Motor neuron (in vitro differentiated cells): ENCODE measurements around the gene HERC2. TPM values are rescaled to one million over a fixed set of nuclear protein-coding genes. Genes with fewer than 3 reads are reported as not detected.
"Not testable (repeated sequence)": the region's sequence is repeated elsewhere in the genome, so short reads cannot be mapped to it uniquely, and the experiment has no call there.

Experiments
- ATAC-seq, 8 experiments: fragments of 200-7000 bp; cut with Tn5 transposase; replicated peaks in 6 of 8; 2 replicates each; pipeline ENCODE4 v1.8.0; 2021; ENCODE audit warnings: mild to moderate bottlenecking in 8 of 8, moderate library complexity in 8 of 8
- H3K27ac ChIP-seq, 2 donors: fragments of 250-450 bp; sonication (Bioruptor Pico); 2 replicates each; pipeline ENCODE4 v1.9.0; 2021; ENCODE audit warnings: antibody characterized with exemption in 2 of 2, mild to moderate bottlenecking in 2 of 2, moderate library complexity in 1 of 2
- H3K4me1 ChIP-seq, 2 donors: fragments of 250-450 bp; sonication (Bioruptor Pico); replicated peaks in 1 of 2; 2 replicates each; pipeline ENCODE4 v1.6.1; 2021; ENCODE audit warnings: antibody characterized with exemption in 2 of 2, mild to moderate bottlenecking in 2 of 2, moderate library complexity in 1 of 2
- H3K4me3 ChIP-seq, 5 donors: fragments of 250-450 bp; sonication (Bioruptor Pico); 2 replicates each; pipeline ENCODE4 v1.9.0; 2021; ENCODE audit warnings: antibody characterized with exemption in 5 of 5, mild to moderate bottlenecking in 5 of 5, moderate library complexity in 4 of 5
- WGBS, 10 experiments: fragments of 450-650 bp; shearing (Covaris generic); methylation state at CpG; one replicate each; pipeline ENCODE4 v1.0.0; 2022; 5-methylcytosine and 5-hydroxymethylcytosine counted together
- in situ Hi-C, 9 experiments: fragments of 400-800 bp; cut with MboI; loops; one replicate each; pipeline ENCODE4 v1.15.0; 2021; ENCODE audit warnings: low sequenced_read_pairs in 9 of 9, low pct_unique_long_range_greater_than_20kb in 2 of 9; ENCODE audit not compliant: unreplicated experiment in 9 of 9
- total RNA-seq, 8 experiments: library from RNA; unstranded; fragments of 300-600 nt; gene quantifications; 2 replicates each; pipeline versions ENCODE4 v1.2.3 to v1.2.4, GENCODE V29; 2022

The HERC2 gene
- total RNA-seq, 8 experiments from 2014 or later = 22.6 to 88.4 (median 35.0) TPM

DNA sequence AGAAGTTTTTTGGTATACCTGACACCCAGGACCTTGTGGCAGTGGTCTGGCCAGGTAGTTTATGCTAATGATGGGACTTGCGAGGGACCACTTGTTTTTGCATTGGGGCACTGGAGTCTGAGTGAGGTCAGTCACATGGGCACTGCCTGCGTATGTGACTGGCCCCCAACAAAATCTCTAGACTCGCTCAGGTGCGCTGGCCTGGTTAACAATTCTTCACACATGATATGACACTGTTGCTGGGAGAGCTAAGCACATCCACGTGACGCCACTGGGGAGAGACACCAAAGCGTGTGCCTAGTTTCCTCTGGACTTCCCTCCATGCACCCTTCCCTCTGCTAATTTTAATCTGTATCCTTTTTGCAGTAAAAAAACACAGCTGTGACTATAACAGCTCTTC, 90.6 kb downstream of the HERC2 start:
- in situ Hi-C loops, H3K4me1 ChIP-seq, H3K27ac ChIP-seq, H3K4me3 ChIP-seq, ATAC-seq: not testable (repeated sequence)
- WGBS, 10 experiments = no CpG with 5 or more reads among the region's 7 CpGs

DNA sequence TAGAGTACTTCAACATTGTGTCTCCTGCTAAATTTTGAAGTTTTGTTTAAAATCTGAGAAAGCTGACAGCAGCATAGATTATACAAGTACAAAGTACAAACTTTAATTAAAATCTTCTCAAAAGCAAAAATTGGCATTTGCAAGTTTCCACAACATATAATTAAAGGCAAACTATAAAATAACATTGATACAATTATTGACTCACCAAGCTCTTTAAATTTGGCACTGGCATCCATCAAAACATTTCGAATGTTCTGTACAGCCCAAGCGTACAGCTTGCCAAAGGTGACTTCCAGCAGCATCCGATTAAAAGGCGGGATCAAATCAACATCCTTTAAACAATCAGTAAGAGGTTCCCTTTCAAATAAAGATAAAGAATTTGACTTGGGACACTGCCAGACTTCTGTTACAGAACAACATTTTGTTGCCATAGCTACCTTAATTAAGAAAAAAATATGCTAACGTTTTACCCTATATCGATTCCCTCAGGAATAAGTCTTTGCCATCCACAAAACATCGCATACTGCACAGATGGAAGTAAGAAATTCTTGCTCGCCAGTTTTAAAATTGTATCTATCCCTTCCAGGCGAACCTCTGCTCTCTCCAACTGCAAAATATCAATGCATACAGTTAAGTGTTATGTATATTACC, 92.9 kb downstream of the HERC2 start:
- in situ Hi-C loops, H3K4me1 ChIP-seq, ATAC-seq, H3K4me3 ChIP-seq, H3K27ac ChIP-seq: not testable (repeated sequence)
- WGBS, 10 experiments = 65 to 100% (median 94%) methylated on average over 1 to 9 of the region's 9 CpGs; no CpG with 5 or more reads in 2 of the 10 experiments

DNA sequence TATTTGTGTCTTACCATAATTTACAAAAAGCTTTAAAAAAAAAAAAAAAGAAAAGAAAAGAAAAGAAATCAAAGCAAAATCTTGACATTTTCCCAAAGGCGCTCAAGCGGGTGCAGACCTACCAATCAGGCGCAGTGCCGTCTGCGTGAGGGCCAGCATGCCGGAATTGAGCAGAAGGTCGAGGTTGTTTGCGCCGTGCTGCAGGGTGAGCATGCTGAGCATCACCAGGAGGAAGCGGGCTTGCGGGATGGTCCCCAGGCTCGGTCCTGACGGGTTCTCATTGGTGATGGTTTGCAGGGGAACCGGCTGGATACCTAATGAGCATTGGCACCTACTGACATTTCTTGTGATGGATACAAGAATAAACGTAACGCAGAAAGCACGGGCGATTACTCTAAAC, 93.9 kb downstream of the HERC2 start:
- ATAC-seq = no peak
- in situ Hi-C loops = no loop called here
- 93 to 100% (median 99%) methylated on average over 1 to 11 of the region's 18 CpGs for WGBS, 10 experiments
- H3K4me1 ChIP-seq = no peaks in the 10 kb centered on the region
- no peak overlapping the region for H3K4me3 ChIP-seq
- no peak overlapping the region for H3K27ac ChIP-seq

DNA sequence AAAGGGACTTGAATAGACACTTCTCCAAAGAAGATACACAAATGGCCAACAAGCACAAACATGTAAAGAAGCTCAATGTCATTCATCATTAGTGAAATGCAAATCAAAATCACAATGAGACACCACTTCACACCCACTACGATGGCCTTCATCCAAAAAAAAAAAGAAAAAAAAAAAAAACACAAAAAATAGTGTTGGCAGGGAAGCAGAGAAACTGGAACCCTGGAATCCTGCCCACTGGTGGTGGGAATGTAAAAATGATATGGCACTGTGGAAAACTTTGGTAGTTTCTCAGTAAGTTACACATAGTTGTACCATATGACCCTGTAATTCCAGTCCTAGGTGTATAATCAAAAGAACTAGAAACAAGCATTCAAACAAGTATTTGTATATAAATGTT, 94.7 kb downstream of the HERC2 start:
- H3K27ac ChIP-seq, H3K4me1 ChIP-seq, H3K4me3 ChIP-seq, in situ Hi-C loops, ATAC-seq: not testable (repeated sequence)
- 45 to 80% (median 59%) methylated on average over 1 of the region's 1 CpG; no CpG with 5 or more reads in 4 of the 10 experiments for WGBS, 10 experiments

DNA sequence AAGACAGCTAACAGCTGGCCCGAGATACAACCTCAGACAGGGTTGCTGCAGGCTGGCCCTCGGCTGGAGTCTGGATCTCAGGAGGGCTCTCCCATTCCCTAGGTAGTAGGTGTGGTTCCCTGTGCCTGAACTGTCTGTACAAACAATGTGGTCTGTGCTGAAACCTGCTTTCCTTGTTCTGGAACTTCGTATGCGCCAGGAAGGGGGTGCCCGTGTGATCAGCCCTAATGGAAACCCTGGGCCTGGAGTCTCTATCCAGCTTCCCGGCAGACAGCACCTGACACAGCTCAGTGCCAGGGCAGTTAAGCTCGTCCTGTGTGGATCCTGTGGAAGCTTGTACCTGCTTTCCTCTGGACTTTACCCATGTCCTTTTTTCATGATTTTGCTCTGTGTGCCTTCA, 99.4 kb downstream of the HERC2 start:
- H3K4me3 ChIP-seq, ATAC-seq, in situ Hi-C loops, H3K4me1 ChIP-seq, H3K27ac ChIP-seq: not testable (repeated sequence)
- 80 to 100% (median 96%) methylated on average over 1 to 4 of the region's 7 CpGs; no CpG with 5 or more reads in 6 of the 10 experiments for WGBS, 10 experiments

DNA sequence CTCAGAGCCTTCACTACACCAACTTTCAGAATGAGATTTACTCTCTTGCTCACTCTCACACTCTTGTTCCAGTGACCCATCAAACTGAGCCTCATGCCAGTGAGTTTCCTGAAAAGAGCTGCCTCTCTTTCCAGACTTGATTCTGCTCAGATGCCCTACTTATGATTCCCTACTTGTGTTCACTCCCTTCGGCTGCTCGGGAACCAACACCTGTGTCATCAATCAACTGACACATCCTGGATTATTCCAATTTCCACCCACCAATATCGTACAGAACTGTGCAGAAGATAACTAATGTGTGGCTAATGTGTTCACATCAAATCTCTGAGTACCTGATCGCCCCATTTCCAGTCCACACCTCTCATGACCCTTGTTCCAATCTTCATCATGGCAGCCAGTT, 100.3 kb downstream of the HERC2 start:
- in situ Hi-C loops, H3K27ac ChIP-seq, H3K4me3 ChIP-seq, ATAC-seq, H3K4me1 ChIP-seq: not testable (repeated sequence)
- WGBS, 10 experiments = no CpG with 5 or more reads among the region's 4 CpGs

DNA sequence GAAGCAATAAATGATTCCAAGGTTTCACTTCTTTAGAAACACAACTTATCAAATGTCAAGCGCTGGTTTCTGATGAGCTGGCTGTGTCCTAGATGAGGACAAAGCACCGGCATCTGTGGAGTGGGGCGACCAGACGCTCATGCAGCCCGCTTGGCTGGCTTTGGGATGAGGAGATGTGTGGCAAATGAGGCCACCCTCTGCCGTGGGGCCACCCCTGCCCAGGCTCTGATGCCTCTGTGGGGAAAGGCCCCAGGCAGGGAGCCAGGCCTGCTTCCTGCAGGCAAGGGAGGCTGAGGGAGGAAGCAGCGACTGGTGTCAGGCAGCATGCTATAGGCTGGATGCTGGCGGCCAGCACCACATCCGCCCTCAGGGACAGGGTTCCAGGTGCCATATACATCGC, 102.9 kb downstream of the HERC2 start:
- 82 to 100% (median 93%) methylated on average over 1 to 5 of the region's 10 CpGs; no CpG with 5 or more reads in 4 of the 10 experiments for WGBS, 10 experiments
- Histone ChIP-seq H3K4me3 (no peak overlapping the region), H3K4me1 (no peaks in the 10 kb centered on the region), H3K27ac (no peak overlapping the region)
- ATAC-seq = no peak
- in situ Hi-C loops = no loop called here

DNA sequence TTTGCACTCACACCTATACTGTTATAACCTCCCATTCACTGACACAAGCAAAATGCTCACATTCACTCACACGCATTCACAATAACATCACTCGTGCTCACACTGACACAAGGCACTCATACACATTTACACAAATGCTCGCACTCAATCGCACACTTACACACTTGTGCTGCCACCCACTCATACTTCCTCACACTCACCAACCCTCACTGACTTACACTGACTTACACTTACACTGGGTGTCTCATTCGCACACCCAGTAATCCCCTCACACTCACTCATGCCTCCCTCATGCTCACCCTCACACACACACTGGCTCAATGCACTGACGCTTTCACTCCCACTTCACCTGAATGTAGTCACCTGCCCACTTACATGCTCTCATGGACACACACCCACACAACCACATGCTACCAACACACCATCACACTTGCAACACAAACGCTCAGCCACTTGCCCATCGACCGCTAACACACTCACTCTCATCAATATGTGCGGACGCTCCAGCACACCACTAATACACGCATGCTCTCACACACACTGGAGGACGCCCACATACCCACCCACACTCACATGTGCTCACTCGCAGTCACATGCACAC, 104.9 kb downstream of the HERC2 start:
- in situ Hi-C loops, H3K4me3 ChIP-seq, ATAC-seq, H3K27ac ChIP-seq, H3K4me1 ChIP-seq: not testable (repeated sequence)
- 100% methylated on average over 1 to 3 of the region's 14 CpGs; no CpG with 5 or more reads in 5 of the 10 experiments for WGBS, 10 experiments

DNA sequence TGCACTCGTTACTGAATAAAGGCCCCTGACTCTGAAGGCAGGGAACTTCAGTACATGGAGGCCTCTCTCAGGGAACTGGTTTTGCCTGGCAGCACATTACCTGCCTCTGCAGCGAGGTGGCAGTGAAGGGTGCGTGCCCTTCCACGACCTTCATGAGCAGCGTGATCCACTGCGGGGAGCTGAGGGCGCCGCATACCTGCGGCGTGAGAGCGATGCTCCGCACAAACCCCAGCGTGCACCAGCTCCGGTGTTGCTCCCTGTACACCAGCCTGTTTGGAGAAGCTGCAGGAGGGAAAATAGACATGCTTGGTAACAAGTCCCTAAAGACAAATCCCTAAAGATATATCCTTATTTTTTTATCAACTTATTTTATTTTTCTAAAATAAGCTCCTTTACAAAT, 106.5 kb downstream of the HERC2 start:
- ATAC-seq, H3K4me3 ChIP-seq, H3K27ac ChIP-seq, H3K4me1 ChIP-seq, in situ Hi-C loops: not testable (repeated sequence)
- WGBS, 10 experiments = no CpG with 5 or more reads among the region's 14 CpGs

DNA sequence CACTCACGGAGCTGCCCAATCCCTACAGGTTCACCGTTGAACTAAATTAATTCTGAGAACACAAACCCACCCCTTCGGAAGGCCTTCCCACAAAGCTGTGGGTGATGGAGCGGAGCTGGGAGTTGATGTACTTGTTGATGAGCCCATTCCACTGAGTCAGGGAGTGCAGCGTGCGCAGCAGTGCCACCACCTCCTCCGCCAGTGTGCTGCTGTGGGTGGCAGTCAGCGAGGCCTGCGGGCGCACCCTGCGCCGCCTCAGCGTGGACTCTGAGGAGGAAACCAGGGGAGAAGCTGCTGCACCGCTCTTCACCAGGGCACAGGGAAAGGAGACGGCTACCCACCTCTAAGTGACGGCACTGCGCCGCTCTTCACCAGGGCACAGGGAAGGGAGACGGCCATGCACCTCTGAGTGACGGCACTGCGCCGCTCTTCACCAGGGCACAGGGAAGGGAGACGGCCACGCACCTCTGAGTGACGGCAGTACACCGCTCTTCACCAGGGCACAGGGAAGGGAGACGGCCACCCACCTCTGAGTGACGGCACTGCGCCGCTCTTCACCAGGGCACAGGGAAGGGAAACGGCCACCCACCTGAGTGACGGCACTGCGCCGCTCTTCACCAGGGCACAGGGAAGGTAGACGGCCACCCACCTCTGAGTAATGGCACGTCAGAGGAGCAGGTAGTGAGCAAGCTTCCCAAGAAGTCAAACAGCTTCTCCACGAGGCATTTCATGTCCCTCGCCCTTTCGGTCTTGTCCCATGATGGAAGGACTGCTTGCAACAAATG, 107.8 kb downstream of the HERC2 start:
- H3K4me1 ChIP-seq, in situ Hi-C loops, H3K27ac ChIP-seq, H3K4me3 ChIP-seq, ATAC-seq: not testable (repeated sequence)
- 60 to 100% (median 100%) methylated on average over 1 to 7 of the region's 39 CpGs; no CpG with 5 or more reads in 4 of the 10 experiments for WGBS, 10 experiments

DNA sequence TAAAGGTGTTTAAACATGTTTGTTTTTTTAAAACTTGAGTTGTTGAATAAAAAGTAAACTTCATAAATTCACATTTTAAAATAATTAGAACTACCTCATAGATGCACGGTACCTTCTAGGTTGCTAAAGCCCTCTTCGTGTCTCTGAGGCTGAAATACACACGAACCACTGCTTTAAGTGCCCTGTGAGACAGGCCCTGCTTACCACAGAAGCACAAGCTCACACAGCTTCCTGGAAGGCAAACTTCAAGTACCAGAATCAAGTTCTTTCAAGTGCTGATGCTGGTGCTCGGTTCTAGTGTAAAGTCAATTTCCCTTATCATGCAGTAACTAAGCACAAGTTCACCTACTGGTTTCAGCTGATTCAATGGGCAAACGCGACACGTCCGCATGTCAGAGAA, 108.6 kb downstream of the HERC2 start:
- H3K4me3 ChIP-seq, H3K4me1 ChIP-seq, ATAC-seq, in situ Hi-C loops, H3K27ac ChIP-seq: not testable (repeated sequence)
- no CpG with 5 or more reads among the region's 8 CpGs for WGBS, 10 experiments

DNA sequence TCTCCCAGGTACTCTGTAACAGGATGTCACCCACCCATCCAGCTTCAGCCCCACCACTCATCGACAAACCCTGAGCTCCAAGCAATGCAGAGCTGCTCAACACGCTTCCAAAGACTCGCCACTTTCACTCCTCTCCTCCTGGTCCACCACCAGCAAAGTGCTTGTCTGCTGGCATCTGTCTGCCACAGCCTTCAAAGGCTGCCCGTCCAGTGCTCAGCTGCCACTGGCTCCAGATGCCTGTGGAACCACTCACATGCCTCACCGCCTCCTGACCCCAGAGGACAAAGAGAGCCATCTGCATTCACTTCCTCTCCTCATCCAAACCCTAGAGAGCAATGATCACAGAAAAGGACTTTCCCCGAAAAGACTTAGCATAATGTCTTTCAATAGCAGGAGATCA, 113.4 kb downstream of the HERC2 start:
- WGBS, 10 experiments = 17 to 100% (median 40%) methylated on average over 1 to 3 of the region's 6 CpGs; no CpG with 5 or more reads in 3 of the 10 experiments
- no peaks in the 10 kb centered on the region for H3K4me1 ChIP-seq
- ATAC-seq = peak in 5 of 8 experiments; percentile 36 to 73 (median 52)
- H3K27ac ChIP-seq = no peak overlapping the region
- H3K4me3 ChIP-seq = no peak overlapping the region
- in situ Hi-C loops = no loop called here

DNA sequence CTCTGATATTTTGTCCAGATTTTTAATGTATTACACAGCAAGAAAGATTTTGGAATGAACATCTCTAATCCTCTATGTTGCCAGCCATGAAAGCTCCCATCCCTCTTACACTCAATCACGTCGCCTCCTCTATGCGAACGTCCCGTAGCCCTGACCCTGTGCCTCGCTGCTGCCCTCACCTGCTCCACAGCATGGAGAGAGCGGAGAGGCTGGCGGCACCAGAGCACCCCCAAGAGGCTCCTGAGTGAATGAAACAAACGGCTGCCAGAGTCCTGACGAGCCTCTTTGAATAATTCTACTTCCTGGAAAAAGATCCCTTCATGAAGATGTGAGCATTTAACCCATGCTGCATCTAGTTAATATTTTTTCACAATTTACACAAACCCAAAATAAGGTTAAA, 116.3 kb downstream of the HERC2 start:
- in situ Hi-C loops, H3K27ac ChIP-seq, H3K4me1 ChIP-seq, H3K4me3 ChIP-seq: not testable (repeated sequence)
- ATAC-seq = peak in 6 of 8 experiments; percentile 32 to 65 (median 56)
- WGBS, 10 experiments = no CpG with 5 or more reads among the region's 10 CpGs
